Renal cortical epithelial cell (primary cell): ENCODE measurements around the gene SLC22A4. TPM values are rescaled to one million over a fixed set of nuclear protein-coding genes. Genes with fewer than 3 reads are reported as not detected.
A peak's percentile ranks its signal among the peaks of the same experiment; 100 is the strongest.

ENCODE experiments used
- DNase-seq: peaks from one replicate; pipeline ENCODE4 v3.0.0-alpha.2; 2011; ENCODE audit warnings: low read depth
- total RNA-seq: library from RNA; depleted of rRNA; stranded (reverse); fragments of >200 nt; gene quantifications from 2 replicates; pipeline ENCODE4 v1.2.3, GENCODE V29; 2014

Gene SLC22A4
- total RNA-seq, 1 donor from 2014 or later, result 1.6 TPM

DNA sequence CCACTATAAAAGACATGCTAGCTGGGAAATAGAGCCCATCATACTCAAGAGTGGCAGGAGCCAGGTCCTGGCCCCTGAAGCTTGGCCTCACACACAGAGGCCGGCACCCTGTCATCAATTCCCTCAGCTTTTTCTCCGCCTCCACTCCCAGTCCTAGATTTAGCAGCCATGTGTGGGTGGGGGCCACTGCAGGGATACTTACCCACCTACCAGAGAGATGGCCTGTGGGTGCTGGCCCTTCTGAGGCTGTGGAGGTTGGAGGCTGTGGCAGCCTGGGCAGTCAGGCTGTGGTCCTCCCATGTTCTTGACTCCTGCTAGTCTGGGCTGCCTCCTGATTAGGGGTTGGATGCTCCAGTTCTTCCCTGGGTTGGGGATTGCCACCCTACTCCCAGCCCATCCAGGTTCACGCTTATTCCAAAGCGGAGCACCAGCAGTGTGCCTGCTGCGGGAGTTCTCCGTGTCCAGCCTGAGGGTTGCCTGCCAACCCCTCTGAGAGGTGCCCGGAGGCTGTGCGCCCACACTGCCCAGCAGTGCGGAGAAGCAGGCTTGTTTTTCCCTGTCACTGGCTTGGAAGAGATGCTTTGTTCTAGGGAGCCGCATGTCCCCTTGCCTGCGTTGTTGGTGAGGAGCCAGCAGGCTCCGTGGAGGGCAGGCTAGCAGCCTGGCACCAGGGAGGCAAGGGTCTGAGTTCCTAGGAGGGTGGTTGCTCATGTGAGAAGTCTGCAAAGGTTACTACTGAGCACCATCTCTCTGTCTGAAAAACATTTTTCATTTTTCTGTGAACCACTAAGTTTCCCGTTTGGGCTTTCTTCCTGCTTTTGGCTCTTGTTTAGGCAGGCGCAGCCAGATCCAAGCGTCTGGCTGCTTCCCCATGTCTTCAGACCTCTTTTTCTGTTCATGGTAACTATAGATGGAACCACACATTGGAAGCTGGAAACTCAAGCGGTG, 82.8 kb downstream of the SLC22A4 start:
- no peak for DNase-seq

DNA sequence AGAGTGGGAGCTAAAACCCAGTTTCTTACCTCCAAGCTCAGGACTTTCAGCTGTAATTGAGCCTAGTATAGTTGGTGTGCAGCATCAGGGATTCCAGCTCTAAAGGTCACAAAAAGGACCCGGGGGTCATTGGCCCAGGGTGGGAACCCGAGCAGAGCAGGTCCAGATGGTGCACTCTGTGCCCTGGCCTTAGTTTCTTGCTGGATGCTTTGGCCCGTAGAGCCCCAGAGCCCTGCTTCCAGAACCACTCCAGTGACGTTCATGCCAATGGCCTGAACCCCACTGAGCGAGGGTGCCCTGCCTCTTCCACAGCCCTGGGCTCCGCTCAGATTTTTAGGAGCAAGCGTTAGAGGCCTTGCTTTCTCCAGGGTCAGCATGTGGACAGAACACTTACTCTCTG, 83.5 kb downstream of the SLC22A4 start:
- no peak for DNase-seq

DNA sequence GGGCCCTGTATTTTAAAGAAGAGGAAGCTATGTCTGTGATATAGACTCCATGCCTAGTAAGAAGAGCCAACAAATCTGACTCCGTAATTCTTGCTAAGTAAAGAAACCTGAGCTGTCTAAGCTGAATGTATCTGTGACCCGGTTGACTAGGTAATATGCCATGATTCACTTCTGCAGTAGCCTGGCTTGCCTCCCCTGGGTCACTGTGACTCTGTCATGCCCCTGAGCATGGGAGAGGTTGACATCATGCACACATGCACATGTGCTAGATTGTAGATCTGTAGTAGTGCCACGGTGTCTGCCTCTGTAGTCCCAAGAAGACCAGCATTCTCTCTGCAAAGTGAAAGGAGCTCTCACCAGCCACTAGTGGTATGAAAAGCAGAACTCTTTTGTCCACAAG, 84.4 kb downstream of the SLC22A4 start:
- DNase-seq, result peak; percentile 67

DNA sequence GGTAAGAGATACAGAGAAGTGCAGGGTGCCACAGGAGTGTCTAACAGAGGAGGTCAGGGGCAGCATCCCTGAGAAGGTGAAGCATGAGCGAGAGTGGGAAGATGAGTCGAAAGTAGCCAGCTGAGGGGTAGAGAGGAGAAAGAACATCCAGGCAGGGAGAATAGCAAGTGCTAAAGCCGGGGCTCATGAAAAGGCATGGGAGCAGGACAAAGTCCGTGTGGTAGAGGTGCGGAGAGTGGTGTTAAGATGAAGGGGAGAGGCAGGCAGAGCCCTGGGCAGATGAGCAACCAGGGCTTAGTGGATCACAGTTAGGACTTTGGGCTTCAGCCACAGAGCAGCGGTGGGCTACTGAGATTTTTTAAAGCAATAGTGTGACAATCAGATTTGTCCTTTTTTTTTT, 85.9 kb downstream of the SLC22A4 start:
- no peak for DNase-seq

DNA sequence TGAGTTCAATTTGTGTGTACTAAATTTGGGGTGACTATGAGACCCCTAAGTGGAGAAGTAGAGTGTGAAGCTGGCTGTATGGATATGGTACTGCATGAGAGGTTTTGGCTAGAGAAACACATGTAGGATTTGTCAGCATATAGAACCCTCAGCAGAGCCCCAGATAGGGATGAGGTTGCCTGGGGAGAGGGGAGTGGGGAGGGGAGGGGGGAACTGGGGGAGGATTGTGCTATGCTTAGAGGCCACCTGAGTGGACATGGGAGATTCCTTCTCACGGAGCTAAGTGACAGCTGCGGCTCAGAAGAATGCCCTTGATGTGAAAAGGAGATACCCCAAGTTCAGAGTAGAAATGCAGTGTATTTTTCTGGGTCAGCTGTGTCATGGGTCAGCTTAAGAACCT, 86.5 kb downstream of the SLC22A4 start:
- no peak for DNase-seq

- DNase-seq, result no peak
Observed at GRCh38 chr5:132381614-132382013, 87.4 kb downstream of the SLC22A4 start.

GRCh38 chr5:132383261-132383660, 89.1 kb downstream of the SLC22A4 start:
- no peak for DNase-seq

DNA sequence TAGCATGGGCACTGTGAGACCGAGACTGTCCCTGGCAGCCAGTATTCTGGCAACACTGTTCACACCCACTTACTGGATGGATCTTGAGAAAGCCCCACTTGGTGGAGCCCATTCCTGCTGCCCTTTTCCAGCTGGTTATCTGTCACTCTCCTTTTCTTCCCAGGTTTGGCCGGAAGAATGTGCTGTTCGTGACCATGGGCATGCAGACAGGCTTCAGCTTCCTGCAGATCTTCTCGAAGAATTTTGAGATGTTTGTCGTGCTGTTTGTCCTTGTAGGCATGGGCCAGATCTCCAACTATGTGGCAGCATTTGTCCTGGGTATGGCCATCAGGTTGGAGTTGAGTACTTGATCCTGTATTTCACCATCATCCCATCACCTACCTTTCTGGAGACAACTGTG, 89.8 kb downstream of the SLC22A4 start:
- no peak for DNase-seq

DNA sequence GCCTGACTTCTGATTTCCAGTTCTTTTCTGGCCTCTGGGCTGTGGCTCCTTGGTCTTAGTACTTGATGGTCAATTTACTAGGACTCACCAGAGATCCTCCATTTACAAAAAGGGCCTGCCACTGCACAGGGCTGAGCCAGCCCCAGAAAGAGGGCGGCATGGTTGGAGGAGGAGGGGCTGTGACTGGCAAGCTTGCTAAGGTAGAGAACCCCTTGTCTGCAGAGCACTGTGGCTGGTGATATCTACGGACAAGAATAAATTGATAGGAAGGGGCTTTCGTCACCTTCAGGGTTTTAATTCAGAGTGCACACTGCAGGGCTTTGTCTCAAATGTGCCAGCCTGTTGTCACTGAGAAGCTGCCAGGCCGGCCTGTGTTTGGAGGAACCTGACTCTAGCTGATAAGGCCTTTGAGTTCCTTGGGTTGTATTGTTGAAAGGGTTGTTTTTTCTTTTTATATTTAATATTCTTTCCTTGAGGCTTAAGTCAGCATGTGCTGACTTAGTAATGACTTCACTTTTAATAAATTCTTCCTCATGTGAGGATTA, 90.4 kb downstream of the SLC22A4 start:
- no peak for DNase-seq

- peak; percentile 61 for DNase-seq
Observed at GRCh38 chr5:132385326-132386105, 91.3 kb downstream of the SLC22A4 start.

- no peak for DNase-seq
Observed at GRCh38 chr5:132386644-132387286, 92.6 kb downstream of the SLC22A4 start.

GRCh38 chr5:132387640-132388117, 93.5 kb downstream of the SLC22A4 start:
- DNase-seq, result peak; percentile 100

- DNase-seq, result peak; percentile 91
Observed at GRCh38 chr5:132388244-132389050, 94.3 kb downstream of the SLC22A4 start.

- DNase-seq, result no peak
Observed at GRCh38 chr5:132389051-132389331, 94.8 kb downstream of the SLC22A4 start.

GRCh38 chr5:132389585-132390286, 95.5 kb downstream of the SLC22A4 start:
- peak; percentile 100 for DNase-seq

GRCh38 chr5:132391247-132391646, 97.1 kb downstream of the SLC22A4 start:
- no peak for DNase-seq

DNA sequence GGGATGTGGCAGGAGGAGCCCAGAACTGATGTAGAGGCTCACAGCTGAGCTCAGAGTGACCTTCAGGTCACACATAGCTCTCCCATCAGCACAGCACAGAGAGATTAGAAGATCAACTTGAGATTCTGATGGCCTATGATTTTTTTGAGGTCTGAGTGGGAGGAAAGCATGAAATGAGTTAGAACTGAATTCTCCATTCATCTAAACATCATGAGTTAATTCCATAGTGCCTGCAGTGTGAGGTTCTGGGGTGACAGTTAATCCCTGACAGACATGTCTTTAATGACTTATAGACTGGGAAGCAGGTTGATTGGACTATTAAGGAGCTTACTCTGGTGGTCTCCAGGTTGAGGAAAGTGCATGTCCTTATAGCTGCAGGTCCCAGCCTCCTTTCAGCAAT, 97.7 kb downstream of the SLC22A4 start:
- no peak for DNase-seq

GRCh38 chr5:132392411-132392810, 98.2 kb downstream of the SLC22A4 start:
- no peak for DNase-seq

GRCh38 chr5:132392978-132393825, 99.0 kb downstream of the SLC22A4 start:
- DNase-seq, result no peak
